ENCODE data around the gene MAP3K6.

- TF ChIP-seq CTCF (IDR thresholded peaks at IDR 0.05; ENCODE audit: low read depth, low read length) (no peak), POLR2A (IDR thresholded peaks at IDR 0.05; ENCODE audit: extremely low read depth, insufficient read length) (no peak), MYC (IDR thresholded peaks at IDR 0.05; ENCODE audit: low read depth, low read length) (peak; percentile 36; the same call in 1 of the 2 replicates)
Observed at GRCh38 chr1:27339213-27339612, 27.5 kb downstream of the MAP3K6 start.
